C1 segment of cervical spinal cord (tissue), 14 donors: Measurements from ENCODE around the gene RHBDD1.
"Not testable (repeated sequence)": the region's sequence is repeated elsewhere in the genome, so short reads cannot be mapped to it uniquely, and the experiment has no call there.

Source experiments
- DNase-seq, 14 donors: peaks; one replicate each; lab custom pipeline; 2025; lab: John Stamatoyannopoulos, UW

The RHBDD1 gene

GRCh38 chr2:226843001-226843400, 7.1 kb downstream of the RHBDD1 start:
- DNase-seq, result not testable (repeated sequence)

GRCh38 chr2:226845386-226846116, 9.7 kb downstream of the RHBDD1 start:
- DNase-seq, result no peak

GRCh38 chr2:226847090-226847489, 11.2 kb downstream of the RHBDD1 start:
- DNase-seq, result no peak

- no peak for DNase-seq
Measured at GRCh38 chr2:226847511-226847910, 11.7 kb downstream of the RHBDD1 start.

GRCh38 chr2:226849349-226849748, 13.5 kb downstream of the RHBDD1 start:
- DNase-seq, result peak in 1 of 14 donors; percentile 6

GRCh38 chr2:226850024-226850423, 14.2 kb downstream of the RHBDD1 start:
- DNase-seq, result no peak

- DNase-seq, result no peak
Measured at GRCh38 chr2:226855787-226856186, 19.9 kb downstream of the RHBDD1 start.

- DNase-seq, result no peak
Measured at GRCh38 chr2:226860087-226860486, 24.2 kb downstream of the RHBDD1 start.

GRCh38 chr2:226862623-226863022, 26.8 kb downstream of the RHBDD1 start:
- DNase-seq, result no peak

GRCh38 chr2:226865273-226865672, 29.4 kb downstream of the RHBDD1 start:
- DNase-seq, result no peak

- DNase-seq, result no peak
Measured at GRCh38 chr2:226865710-226866109, 29.9 kb downstream of the RHBDD1 start.

- no peak for DNase-seq
Measured at GRCh38 chr2:226868331-226869162, 32.7 kb downstream of the RHBDD1 start.

GRCh38 chr2:226869371-226869770, 33.5 kb downstream of the RHBDD1 start:
- DNase-seq, result no peak

GRCh38 chr2:226873051-226873620, 37.3 kb downstream of the RHBDD1 start:
- no peak for DNase-seq

GRCh38 chr2:226873826-226874225, 38.0 kb downstream of the RHBDD1 start:
- DNase-seq, result no peak

GRCh38 chr2:226874749-226875148, 38.9 kb downstream of the RHBDD1 start:
- DNase-seq, result no peak

- DNase-seq, result peak in 1 of 14 donors; percentile 4
Measured at GRCh38 chr2:226875438-226876225, 39.8 kb downstream of the RHBDD1 start.

- DNase-seq, result no peak
Measured at GRCh38 chr2:226877491-226877890, 41.6 kb downstream of the RHBDD1 start.

- DNase-seq, result no peak
Measured at GRCh38 chr2:226881287-226881686, 45.4 kb downstream of the RHBDD1 start.

- DNase-seq, result no peak
Measured at GRCh38 chr2:226882606-226883005, 46.8 kb downstream of the RHBDD1 start.

GRCh38 chr2:226883296-226883795, 47.5 kb downstream of the RHBDD1 start:
- no peak for DNase-seq

- DNase-seq, result no peak
Measured at GRCh38 chr2:226884166-226884565, 48.3 kb downstream of the RHBDD1 start.
